ENCODE data around the gene ALDH1L1.
"Not testable (repeated sequence)": the region's sequence is repeated elsewhere in the genome, so short reads cannot be mapped to it uniquely, and the experiment has no call there.

Gene ALDH1L1

GRCh38 chr3:126103121-126104027 lies 77.0 kb downstream of the ALDH1L1 start:
- DNase-seq: no peak

- no peak for DNase-seq
Measured at GRCh38 chr3:126102530-126102951, 77.8 kb downstream of the ALDH1L1 start.

GRCh38 chr3:126102011-126102410 lies 78.4 kb downstream of the ALDH1L1 start:
- DNase-seq: no peak

- peak; percentile 14 for DNase-seq
Measured at GRCh38 chr3:126101521-126101982, 78.8 kb downstream of the ALDH1L1 start.

- DNase-seq: no peak
Measured at GRCh38 chr3:126100634-126101301, 79.6 kb downstream of the ALDH1L1 start.

- DNase-seq: no peak
Measured at GRCh38 chr3:126100269-126100633, 80.1 kb downstream of the ALDH1L1 start.

- DNase-seq: no peak
Measured at GRCh38 chr3:126098391-126098858, 82.0 kb downstream of the ALDH1L1 start.

- no peak for DNase-seq
Measured at GRCh38 chr3:126097801-126098200, 82.6 kb downstream of the ALDH1L1 start.

GRCh38 chr3:126096274-126096673 lies 84.1 kb downstream of the ALDH1L1 start:
- not testable (repeated sequence) for DNase-seq

GRCh38 chr3:126092128-126092527 lies 88.3 kb downstream of the ALDH1L1 start:
- DNase-seq: not testable (repeated sequence)

GRCh38 chr3:126087552-126088175 lies 92.7 kb downstream of the ALDH1L1 start:
- no peak for DNase-seq

GRCh38 chr3:126085841-126086240 lies 94.5 kb downstream of the ALDH1L1 start:
- DNase-seq: no peak

- no peak for DNase-seq
Measured at GRCh38 chr3:126085276-126085675, 95.1 kb downstream of the ALDH1L1 start.

GRCh38 chr3:126084768-126085180 lies 95.6 kb downstream of the ALDH1L1 start:
- no peak for DNase-seq

GRCh38 chr3:126083913-126084767 lies 96.2 kb downstream of the ALDH1L1 start, which contains the start of gene SLC41A3:
Gene SLC41A3, minus strand, starts transcription at chr3:126084124. Its CDS starts 15,905 bp downstream, at chr3:126068219.
- DNase-seq: peak; percentile 70

- no peak for DNase-seq
Measured at GRCh38 chr3:126083511-126083912, 96.9 kb downstream of the ALDH1L1 start.

GRCh38 chr3:126083138-126083445 lies 97.3 kb downstream of the ALDH1L1 start:
- no peak for DNase-seq

GRCh38 chr3:126082362-126083137 lies 97.8 kb downstream of the ALDH1L1 start:
- no peak for DNase-seq

GRCh38 chr3:126081618-126082361 lies 98.6 kb downstream of the ALDH1L1 start:
- no peak for DNase-seq

GRCh38 chr3:126080970-126081369 lies 99.4 kb downstream of the ALDH1L1 start:
- DNase-seq: no peak

GRCh38 chr3:126078866-126079265 lies 101.5 kb downstream of the ALDH1L1 start:
- DNase-seq: no peak

Measured in DMS153 (cell line).